ENCODE results near the gene RBM12.
"Not testable (repeated sequence)": the region's sequence is repeated elsewhere in the genome, so short reads cannot be mapped to it uniquely, and the experiment has no call there.

The RBM12 gene

DNA sequence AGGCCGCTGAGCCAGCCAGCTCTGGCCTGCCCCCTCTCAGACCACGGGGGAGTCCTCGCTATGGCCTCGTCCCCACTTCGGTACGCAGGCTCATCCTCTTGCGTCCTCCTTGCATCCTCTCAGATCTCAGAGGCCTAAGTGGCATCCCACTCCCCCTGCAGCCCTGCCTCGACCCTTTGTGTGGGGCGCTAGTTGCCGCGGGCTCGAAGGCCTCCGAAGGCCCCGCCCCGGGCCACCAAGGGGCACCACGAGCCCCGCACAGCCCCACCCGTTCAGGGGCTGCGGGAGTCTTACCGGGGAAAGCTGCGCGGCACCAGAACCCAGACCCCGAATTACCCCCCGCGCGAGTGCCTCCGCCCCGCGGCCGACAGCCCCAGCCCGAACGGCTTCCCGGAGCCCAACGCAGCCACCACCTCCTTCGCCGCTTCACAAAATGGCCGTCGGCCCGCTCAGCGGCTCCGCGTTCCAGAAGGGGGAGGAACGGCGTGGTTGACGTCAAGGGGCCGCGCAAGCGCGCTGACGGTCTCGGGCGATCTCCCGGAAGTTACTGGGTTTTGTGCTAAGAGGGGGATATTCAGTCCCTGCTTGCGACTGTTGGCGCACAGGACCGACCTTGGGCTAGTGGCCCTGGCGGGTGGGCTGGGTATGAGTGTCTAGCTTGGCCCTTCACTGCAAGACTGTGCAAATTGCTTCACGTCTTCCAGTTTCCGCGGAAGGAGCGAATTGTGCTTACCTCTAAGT is at the start of gene RBM12, which contains the start of gene CPNE1:
TSS of gene RBM12 (minus strand) at position 435 of the 741 bp plus-strand sequence. CDS start 9,578 bp downstream, outside the sequence.
TSS of gene CPNE1 (minus strand) at position 435 of the 741 bp plus-strand sequence. CDS start 31,977 bp downstream, outside the sequence.
- peak; percentile 96 for DNase-seq

DNA sequence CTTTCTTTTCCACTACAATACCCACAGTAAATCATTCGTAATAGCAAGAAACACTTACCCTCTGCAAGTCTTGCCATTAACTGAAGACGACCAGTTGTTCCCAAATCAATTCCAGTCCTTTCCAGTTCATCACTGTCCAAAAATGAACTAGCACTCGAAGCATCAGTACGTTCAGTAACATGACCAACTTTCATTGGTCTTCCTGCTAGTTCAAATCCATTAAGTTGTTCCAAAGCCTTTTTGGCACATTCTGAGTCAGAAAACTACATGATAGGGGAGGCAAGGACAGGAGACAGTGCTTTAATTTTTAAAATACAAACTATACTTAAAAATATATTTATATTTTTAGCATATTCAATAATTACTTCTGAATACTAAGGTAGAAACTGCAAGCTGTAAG is 49.4 kb upstream of the RBM12 start:
- no peak for DNase-seq

GRCh38 chr20:35713120-35713519 is 48.4 kb upstream of the RBM12 start:
- DNase-seq = not testable (repeated sequence)

DNA sequence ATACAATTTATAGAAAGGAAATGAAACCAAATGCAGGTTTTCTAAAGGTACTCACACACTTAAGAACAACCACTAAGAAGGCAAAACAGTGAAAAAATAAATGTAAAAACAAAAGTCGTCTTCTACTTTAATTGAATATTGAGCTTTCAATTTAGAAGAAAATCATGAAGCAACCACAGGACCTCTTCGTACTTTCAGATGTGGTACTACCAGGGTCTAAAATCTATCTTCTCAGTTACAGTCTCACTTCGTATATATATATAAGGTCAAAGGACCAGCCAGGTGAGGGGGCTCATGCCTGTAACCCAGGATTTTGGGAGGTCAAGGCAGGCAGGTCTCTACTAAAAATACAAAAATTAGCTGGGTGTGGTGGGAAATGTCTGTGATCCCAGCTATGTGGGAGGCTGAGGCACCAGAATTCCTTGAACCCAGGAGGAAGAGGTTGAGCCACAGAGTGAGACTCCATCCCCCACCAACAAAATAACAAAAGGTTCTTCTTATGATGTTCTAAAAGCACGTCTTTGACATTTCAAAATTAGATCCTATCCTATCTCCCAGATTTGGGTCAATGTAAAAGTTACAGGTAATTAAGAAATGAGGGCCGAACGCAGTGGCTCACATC is 47.0 kb upstream of the RBM12 start:
- peak; percentile 54 for DNase-seq

GRCh38 chr20:35710884-35711587 is 46.3 kb upstream of the RBM12 start:
- no peak for DNase-seq

DNA sequence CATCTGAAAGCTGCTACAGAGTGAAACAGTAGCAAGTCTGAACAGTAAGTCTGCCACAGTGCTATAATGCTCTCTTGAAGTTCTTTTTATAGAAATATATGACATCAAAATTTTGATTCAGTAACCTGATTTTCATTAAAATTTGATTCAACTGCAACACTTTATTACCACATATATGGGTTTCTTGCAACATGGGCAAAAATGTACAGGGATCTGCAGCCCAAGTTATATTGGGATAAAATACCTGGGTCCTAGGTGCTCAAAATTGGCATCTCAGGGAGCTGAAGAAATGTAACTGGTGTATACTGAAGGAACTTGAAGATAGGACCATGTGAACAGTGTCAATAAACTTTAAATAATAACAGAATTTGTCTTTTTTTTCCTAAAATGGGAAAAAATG is 45.3 kb upstream of the RBM12 start:
- DNase-seq = no peak

- no peak for DNase-seq
These were observed 44.6 kb upstream of the RBM12 start for GRCh38 chr20:35709259-35709658.

- DNase-seq = no peak
These were observed 43.8 kb upstream of the RBM12 start for GRCh38 chr20:35708502-35708901.

- DNase-seq = not testable (repeated sequence)
These were observed 42.2 kb upstream of the RBM12 start for GRCh38 chr20:35706591-35707529.

DNA sequence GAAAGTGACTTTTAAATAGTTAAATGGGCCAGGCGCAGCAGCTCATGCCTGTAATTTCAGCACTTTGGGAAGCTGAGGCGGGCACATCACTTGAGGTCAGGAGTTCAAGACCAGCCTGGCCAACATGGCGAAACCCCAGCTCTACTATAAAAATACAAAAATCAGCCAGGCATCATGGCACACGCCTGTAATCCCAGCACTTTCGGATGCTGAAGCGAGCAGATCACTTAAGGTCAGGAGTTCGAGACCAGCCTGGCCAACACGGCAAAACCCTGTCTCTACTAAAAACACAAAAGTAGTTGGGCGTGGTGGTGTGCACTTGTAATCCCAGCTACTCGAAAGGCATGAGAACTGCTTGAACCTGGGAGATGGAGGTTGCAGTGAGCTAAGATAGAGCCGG is 41.2 kb upstream of the RBM12 start:
- DNase-seq = not testable (repeated sequence)

GRCh38 chr20:35704514-35705261 is 40.0 kb upstream of the RBM12 start:
- no peak for DNase-seq

- DNase-seq = no peak
These were observed 38.4 kb upstream of the RBM12 start for GRCh38 chr20:35702824-35703695.

DNA sequence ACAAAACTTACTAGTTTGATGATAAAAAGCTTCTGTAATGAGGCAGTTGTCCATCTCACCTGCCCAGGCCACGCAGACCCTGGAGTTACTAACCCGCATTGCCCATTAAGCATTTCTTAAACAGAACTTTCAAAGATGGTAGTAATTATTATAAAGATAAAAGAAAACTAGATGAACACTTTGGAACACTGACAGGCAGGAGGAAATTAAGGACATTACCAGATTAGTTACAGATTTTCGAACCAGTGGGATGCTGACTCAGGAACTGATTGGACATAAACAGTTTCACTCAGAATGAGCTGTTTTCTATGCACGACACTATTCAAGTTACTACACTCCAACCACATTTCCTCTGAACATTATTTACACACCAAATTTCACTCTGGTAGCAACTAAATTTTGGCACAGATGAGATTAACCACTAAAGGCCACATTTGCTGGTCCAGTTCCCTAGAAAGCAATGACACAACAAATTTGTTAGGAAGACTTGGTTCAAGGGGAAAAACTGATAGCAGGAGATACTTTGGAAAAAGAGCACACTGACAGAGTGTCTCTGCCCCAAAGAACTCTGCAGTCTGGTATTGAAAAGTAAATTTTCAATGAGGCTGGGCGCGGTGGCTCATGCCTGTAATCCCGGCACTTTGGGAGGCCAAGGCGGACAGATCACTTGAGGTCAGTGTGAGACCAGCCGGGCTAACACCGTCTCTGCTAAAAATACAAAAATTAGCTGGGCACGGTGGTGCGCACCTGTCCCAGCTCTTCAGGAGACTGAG is 37.5 kb upstream of the RBM12 start:
- DNase-seq = no peak

DNA sequence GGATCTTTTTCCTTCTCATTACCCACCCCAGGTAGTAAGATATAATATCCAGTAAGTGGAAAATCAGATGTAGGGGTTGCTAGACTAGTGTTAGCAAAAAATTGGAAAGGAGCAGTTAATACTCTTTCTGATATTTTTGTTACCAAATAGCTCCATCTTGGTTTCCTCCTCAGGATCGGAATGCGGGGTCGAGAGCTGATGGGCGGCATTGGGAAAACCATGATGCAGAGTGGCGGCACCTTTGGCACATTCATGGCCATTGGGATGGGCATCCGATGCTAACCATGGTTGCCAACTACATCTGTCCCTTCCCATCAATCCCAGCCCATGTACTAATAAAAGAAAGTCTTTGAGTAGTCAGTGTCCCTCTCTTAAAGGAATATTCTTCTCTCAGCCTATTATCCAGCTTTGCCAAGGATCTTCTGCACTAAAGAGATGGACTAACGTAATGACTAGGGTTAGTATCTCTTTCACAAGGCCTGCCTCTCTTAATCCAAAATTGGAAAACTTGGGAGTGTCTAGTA is 36.0 kb upstream of the RBM12 start:
- DNase-seq = no peak

DNA sequence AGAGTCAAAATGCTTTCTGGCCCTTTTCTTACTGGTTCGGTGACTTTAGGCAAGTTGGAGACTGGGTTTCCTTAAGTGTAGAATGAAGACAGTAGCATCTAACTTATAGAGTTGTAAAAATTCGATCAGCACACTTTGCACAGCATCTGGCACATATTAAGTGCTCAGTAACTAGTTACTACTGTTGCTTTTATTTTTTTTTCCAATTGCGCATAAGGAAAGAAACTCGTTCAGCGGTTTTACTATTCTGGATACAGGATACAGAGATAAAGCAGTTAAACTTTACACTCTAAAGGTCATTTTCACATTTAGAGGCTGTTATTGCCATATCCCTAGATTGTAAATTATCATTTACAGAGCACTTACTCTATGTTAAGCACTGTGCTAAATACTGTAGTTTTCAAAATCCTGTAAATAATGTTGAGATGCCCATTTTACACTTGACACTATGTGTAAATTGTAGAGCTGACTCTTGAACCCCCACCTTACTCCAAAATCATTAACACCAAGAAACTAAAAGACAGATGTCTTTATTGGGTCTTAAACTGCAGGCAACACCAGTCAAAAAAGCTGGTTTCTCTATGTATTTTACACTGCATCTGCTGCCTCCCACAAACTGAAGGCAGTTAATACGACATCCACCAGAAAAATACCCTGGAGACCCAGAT is 35.4 kb upstream of the RBM12 start:
- no peak for DNase-seq

- peak; percentile 91 for DNase-seq
These were observed 34.6 kb upstream of the RBM12 start, which contains the start of the genes NFS1 and ROMO1 for GRCh38 chr20:35699127-35699956. Gene NFS1, minus strand, starts transcription at chr20:35699352. Its CDS starts 64 bp downstream, at chr20:35699288. Gene ROMO1, plus strand, starts transcription at chr20:35699405. Its CDS starts 228 bp downstream, at chr20:35699633.

DNA sequence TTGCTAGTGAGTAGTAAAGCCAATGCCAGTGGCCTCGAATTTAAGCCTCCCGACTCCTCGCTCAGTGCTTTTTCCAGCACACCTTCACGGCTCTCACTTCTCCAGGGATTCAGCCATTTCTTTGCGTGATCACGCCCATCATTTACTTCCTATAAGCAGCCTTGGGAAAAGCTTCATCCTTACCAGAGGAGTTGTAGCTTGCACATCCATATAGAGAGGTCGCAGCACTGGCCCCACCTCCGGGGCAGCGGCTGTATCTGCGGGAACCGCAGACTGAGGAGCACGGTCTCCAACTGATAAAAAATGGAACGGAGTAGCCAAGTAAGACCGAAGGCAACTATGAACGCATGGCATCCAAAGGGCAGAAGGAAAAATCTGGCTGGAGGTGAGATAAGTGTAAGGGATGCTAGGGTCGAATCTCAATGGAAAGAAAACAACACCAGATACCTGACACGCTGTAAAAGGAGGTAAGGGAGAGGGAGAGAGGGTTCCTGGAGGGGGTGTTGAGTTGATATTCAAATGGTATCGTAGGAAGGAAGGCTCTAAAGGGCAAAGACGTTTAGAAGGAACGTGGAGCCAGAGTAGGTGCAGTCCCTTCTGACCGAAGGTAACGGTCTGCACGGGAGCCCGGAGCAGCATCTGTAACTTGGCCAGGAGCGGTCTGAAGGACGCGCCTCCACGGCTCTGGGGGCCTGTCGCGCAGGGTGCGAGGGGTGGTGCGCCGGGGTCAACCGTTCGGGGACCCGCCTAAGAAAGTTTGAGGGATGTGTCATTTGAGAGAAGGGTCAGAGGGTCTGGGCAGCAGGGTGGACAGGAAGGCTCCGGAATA is 33.8 kb upstream of the RBM12 start:
- DNase-seq = no peak

Measured in activated CD4-positive, alpha-beta T cell treated with anti-CD3 and anti-CD28 coated beads, Interleukin-2, Interleukin-6, amounts not matched to agents 100 ng/mL and 50 ng/mL, durations not matched to agents 16 hours and 8 hours (primary cell).